HG02759 (cell line): ENCODE results near the gene HYI.

Experiments used
- ATAC-seq: cut with Tn5 transposase; IDR thresholded peaks from one replicate; pipeline ENCODE4 v1.9.1; 2021; ENCODE audit warnings: mild to moderate bottlenecking, moderate library complexity; ENCODE audit not compliant: unreplicated experiment

HYI gene

DNA sequence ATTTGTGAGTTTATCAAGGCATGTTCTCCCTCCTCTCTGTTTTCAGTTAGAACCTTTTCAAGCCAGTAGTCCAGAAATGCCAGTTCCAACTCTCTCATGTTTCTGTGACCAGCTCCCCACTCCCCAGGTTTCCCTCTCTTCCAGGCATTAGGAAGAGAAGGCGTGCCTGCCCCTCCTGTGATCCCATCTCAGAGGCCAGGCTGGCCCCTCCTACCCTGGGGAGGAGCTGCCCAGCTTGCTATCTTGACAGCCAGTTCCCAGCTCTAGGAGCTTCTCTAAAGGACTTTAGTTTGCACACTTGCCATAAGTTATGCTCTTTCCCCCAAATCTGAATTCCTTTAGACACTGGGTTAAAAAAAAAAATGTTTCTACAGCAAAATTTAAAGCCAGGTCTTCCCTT is 8.9 kb downstream of the HYI start:
- ATAC-seq = no peak

DNA sequence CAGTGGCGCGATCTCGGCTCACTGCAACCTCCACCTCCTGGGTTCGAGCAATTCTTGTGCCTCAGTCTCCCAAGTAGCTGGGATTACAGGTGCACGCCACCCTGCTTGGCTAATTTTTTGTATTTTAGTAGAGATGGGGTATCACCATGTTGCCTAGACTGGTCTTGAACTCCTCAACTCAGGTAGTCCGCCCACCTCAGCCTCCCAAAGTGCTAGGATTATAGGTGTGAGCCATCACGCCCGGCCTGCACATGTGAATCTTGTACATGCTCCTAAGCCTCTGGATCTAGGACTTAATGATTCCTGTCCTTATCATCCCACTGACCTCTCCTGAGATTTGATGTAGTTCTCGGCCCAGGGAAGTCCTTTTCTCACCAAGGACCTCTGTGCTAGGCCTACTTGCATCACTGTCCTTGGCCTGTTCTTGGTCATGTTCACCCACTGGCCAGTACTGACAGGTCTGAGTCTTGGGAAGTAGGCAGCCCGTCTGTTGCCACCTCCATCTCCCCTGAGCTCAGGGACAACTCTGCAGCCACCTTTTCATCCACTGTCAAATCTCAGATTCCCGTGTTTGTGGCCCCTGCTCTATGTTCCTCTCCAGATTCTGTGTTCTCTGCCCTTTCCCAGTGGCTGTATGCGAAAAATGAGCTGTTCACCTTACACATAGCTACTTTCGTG is 9.4 kb downstream of the HYI start:
- no peak for ATAC-seq

DNA sequence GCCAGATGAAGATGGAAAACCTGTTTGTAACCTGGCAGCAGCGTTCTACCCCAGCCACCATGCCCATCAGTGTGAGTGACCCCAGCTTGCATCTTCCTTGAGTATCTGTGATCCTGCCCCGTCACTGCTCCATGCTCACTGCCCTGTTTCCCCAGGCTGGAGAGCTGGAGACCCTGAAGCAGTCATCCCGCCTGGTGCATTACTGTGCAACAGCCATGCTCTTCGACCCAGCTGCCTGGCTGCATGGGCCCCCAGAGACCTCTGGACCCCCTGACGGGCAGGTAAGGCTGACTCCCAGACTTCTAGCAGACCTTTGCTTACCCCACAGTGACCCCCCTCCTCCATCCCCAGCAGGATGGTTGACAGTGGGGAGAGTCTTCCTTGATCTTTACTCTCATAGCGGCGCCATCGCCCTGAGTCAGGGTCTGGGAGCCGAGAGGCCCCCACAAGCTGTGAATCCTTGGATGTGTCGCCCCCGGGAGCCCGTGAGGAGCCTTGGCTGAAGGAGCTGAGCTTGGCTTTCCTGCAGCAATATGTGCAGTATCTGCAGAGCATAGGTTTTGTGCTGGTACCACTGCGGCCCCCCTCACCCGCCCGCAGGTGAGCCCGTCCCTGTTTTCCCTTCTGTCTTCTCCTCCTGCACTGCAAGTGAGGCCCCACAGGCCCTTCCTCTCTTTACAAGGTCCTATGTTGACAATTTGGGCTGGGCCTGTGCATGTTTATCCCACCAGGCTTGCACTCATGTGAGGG is 10.4 kb downstream of the HYI start:
- no peak for ATAC-seq

DNA sequence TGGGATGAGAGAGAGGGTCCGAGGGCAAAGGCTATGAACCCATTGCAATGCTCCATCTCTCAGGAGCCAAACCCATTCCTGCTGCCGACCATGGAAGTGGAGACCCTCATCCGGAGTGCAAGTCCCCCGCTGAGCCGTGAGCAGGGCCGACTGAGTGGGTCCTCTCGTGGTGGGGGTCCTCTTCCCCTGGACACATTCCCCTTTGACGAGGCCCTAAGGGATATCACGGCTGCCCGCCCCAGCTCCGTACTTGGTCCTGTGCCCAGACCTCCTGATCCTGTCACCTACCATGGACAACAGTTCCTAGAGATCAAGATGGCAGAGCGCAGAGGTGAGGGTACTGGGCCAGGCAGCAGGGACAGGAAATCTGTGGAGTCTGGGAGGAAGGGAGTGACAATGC is 11.0 kb downstream of the HYI start:
- no peak for ATAC-seq

DNA sequence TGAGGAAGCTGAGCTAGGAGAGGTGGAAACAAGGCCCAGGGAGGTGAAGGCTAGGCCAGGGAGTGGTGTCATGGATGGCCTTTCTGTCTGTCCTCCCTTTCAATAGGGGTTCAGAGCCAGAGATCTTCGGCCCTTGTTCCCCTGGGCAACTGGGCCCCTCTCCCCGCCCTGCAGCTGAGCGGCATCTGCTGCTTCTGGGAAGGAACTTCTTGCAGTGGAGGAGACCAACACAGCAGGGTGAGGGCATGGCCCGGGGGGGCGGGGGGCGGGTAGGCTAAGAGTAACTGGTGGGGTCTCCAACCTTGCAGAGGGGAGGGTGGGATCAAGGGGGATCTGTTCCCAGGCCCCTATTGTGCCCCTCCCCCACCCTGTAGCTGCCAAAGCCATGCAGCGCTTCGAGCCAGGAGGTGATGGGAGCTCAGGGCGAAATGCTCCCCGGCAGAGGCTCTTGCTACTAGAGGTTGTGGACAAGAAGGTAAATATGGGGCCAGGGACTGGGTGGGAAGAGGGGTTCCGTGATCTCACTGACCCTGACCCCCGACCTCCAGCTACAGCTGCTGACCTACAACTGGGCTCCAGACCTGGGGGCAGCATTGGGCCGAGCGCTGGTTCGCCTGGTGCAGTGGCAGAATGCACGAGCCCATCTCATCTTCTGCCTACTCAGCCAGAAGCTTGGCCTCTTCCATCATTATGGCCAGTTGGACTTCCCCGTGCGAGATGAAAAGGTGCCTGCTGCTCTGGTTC is 11.7 kb downstream of the HYI start:
- no peak for ATAC-seq

DNA sequence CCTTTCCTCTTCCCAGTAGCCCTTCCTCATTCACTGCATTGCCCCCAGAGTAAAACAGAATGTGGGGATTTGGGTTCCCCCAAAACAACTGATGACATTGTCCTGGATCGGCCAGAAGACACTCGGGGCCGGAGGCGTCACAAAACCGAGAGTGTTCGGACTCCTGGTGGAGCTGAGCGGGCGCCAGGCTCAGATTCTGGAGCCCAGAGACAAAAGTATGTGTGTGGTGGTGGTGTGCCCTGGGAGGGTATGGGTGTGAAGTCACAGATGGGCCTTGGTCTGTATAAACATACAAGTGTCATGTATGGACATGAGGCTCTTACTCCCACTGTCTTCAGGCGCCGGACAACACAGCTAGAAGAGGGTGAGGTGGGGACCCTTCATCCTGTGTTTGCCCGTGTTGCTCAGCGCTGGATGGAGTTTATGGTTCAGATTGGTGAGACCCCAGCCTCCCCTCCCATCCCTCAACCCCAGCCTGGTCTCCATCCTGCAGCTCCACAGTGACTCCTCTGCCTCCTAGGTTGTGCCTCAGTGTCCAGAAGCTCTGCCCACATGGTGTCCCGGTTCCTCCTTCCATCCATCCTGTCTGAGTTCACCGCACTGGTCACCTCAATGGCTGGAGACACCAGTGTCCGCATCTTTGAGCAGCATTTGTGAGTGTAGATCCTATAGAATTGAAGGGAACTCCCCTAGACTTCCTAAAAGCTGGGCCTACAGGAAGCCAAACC is 12.4 kb downstream of the HYI start:
- no peak for ATAC-seq

DNA sequence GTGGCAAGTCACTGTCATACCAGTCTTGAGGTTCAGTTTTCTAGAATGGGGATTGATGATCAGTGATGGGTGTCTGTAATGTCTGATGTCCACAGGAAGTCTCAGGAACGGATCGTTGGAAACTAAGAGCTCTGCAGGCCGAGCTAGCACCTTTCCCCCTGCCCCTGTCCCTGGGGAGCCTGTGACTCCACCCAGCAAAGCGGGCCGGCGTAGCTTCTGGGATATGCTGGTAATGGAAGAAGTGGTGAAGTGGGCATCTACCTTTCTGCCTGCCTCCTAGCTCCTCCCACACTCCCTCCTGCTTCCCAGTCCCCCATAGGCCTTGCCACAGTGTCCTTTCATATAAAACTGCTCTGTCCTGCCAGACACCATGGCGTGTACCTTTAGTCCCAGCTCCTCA is 13.4 kb downstream of the HYI start:
- ATAC-seq = no peak

DNA sequence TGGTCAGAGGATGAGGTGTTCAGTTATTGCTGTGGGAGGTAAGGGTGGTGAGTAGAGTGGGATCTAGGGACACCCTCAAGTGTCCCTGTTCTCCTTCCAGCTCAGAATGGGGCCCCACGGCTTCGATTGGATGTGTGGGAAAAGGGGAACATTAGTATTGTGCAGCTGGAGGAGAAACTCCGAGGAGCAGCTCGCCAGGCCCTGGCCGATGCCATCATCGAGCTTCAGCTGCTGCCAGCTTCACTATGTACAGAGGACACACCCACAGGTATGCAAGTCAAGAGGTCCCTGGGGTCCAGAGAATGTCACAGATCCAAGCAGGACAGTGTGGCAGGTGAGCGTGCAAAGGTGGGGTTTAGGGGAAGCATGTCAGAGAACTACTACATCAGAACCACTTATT is 13.9 kb downstream of the HYI start:
- no peak for ATAC-seq

DNA sequence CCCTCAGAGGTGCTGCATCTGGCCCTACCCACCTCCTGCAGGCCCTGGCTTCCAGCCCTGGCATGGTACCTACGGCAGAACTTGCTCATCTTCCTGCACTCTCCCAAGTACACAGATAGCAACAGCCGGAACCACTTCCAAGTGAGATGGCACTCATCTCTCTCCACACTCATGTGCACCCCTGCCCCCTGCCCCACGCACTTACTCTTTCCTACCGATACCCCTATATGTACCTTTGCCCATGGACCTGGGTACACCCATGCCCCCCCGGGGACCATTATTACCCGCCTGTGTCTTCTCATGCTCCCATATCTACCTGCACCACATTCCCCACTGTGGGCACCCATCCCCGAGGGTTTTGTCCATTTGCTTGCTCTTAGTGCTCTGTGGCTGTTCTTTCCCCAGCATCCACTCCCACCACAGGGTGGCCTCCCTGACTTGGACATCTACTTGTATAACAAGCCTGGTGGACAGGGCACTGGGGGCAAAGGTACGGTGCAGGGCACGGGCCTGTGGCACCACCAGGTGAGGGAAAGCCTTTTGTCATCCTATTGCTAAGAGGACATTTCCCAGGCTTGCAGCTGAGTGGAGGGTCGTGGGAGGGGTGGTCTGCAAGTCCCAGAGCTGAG is 14.7 kb downstream of the HYI start:
- ATAC-seq = no peak

DNA sequence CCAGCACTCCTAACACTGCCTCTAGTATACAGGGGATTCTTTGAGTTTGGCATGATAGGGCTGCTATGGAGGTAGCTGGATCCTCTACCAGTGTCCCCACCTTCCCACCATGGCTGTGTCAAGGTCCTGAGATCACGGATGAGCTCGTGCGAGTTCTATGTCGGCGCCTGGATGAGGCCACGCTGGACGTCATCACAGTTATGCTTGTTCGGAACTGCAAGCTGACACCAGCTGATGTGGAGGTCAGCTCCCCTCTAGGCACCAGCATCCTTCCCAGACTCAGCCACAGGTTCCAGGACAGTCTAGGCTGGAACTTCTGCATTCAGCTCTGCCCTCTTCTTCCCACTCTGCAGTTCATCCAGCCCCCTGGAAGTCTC is 15.2 kb downstream of the HYI start:
- no peak for ATAC-seq

DNA sequence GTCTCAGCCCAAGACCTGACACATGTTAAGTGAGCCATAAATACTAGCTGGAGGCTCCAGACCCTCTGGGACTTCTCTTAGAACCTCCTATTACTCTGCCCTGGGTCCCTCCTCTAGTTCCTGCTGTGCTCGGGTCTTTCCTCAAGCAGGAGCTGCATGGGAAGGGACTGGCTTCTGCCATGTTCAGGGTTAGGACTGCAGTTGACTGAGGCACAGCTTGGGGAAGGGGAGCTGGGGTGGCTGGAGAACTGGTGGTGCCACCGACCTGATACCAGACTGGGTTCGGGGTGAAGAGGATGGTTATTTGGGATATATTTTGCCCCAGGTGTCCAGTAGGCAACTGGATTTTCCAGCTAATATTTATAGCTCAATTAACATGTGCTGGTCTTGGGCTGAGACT is 15.7 kb downstream of the HYI start:
- no peak for ATAC-seq

DNA sequence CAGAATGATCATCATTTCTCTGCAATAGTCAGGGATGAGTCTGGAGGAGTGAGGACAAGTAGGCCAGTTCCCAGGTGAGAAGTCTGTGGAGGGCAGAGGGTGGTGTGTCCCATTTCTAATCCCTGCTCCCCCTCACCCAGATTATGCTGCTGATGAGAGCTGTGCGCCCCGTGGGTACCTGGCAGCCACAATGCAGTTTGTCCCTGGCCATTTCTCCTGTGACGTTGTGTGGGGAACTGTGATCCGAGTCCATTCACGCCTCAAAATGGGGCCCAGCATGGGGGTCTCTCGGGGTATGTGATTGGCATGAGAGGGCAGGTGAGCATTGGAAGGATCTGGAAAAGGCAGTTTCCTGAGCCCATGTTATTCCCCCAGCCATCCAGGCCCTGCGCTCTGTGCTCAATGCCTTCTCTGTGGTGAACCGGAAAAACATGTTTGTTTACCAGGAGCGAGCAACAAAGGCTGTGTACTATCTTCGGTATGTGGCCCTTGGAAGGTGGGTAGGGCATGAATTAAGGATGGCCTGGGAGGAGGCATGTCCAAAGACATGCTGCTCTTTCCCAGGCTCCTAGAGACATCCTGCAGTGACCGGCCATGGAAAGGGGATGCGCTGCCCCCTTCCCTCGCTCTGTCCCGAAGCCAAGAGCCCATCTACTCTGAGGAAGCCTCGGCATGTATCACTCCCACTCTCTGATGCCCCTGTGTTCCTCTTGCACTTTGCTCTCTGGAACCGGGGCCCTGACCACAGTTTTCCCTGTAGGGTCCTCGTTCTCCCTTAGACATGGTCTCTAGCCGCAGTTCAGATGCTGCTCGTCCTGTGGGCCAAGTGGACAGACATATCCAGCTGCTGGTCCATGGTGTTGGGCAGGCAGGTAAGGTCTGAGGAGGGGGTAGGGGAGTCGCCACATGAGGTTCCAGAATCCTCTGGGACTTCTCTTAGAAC is 16.4 kb downstream of the HYI start:
- ATAC-seq = no peak

DNA sequence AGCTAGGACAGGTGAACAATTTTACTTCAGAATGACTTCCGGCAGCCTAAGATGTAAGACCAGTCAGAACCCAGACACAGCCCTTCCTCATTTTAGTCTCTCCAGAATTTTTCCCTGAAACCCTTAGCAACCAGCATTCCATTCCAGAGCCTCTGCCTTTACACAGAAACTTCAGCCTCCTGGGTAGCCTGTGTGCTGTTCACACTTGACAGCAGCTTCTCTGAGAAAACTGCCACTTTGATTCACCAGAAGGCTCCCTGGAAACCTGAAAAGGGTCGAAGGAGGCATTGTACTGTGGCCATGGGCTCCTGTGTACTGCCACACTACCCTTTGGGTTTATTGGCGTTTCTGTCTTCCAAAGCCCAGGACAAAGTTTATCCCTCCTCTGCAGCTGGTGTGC is 17.4 kb downstream of the HYI start:
- no peak for ATAC-seq

DNA sequence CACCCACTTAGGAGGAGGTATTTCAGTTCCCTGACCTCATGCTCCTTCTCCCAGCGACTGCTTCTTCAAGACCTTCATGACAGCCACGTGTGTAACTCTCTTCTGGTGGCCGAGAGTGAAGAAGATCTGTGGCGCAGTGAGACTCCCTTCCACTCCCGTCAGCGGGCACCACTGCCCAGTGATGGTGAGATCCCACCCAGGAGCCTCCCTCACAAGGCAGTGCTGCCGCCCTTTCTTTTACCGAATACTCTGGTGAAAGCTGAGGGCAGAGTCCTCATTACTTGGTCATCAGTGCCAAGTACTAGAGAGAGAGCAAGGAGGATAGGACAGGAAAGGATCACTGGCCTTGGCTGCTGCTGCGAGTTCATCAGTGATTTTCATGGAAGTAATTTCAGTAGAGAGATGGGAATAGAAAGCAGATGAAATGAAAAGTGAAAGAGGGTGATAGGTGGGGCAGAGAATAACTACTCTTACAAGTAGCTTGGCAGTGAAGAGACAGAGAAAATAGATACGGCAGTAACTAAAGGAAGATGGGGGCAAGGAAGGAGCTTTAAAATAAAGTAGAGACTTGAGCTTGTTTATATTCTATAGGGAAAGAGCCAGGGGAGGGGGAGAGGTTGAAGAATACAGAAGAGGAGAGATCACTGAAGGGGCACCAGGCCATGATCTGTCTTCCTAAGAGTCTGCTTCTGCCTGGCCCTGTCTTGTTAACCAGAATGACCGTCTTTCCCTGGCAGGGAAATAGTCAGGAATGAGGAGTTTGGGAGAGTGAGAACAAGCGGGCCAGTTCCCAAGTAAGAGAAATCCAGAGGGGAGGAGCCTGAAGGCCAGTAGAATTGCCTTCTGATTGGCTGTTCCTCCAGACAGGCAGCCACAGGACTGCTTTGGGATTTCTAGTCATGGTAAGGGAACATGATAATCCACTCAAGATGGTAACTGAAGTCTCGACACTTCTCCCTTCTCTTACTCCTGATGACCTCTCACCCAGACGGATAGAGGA is 18.3 kb downstream of the HYI start:
- no peak for ATAC-seq

DNA sequence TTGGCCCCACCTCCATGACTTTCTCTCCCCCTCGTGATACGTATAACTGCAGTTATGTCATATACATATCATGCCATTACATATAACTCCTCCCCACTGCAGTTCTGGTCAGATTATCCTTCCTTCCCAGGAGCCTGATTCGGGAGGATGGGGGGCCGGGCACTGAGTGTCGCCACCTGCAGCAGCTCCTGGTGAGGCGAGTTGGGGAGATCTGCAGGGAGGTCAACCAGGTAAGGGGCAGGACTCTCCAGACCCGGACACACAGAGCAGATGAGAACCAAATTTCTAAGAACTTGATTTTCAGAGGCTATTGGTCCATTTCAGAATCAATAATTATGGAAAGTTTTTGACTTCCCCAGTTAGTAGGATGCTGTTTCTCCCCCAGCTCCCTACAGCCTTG is 19.5 kb downstream of the HYI start:
- no peak for ATAC-seq

DNA sequence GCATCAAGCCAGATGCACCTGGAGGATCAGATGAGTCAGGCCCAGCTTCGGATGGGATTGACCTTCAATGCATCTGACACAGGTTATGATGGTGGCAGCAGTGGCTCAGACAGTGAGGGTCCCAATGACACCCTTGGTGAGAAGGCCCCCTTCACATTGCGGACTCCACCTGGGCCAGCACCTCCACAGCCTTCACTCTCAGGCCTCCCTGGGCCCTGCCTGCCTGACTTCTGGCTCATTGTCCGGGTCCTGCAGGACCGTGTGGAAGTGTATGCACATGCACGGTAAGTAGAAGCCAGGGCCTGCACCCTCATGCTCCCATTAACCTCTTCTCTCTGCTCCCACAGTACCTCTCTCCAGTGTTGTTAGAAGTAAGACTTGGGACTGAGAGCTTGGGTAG is 20.8 kb downstream of the HYI start:
- ATAC-seq = no peak

DNA sequence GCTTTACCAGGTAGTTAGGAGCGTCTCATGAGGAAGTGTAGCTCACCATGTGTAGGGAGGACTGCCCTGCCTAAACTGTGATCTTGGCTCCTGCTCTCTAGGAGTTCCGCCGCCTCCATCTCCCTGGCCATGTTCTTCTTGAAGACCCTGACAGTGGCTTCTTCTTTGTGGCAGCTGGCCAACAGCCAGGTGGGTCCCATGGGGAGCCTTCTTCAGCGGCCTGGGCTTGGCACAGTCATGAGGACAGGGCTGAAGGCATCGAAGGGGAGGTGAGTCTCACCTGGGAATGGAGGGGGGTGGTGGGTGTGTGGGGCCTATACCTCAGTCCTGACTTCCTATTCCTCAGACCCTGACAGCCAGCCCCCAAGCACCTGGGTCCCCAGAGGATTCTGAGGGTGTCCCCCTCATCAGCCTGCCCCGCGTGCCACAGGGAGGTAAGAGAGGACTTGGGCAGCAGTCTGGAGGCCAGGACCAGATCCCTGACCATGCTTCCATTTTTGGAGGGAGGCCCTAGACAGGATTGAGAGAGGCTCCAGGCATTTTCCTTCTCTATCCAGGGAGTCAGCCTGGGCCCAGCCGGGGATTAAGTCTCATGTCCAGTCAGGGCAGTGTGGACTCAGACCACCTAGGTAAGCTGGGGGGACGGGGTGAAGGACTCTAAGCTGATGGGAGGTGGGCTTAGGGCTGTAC is 21.4 kb downstream of the HYI start:
- ATAC-seq = no peak

DNA sequence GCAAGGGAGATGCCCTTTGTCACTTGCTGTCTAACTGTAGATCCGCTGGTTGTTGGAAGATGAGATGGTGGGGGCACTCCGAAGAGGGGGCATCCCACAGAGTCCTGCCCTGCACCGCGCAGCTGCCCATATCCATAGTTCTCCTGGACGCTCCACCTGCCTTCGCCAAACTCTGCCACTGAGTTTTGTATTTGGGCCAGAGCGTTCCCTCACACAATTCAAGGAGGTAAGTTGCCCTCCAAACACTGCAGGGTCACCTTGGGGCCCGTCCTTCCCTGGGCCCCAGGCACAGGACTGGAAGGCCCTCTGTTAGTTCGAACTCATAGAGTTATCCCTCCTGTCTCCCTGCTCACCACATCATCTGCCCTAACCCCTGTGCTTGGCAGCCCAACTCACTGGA is 22.1 kb downstream of the HYI start:
- no peak for ATAC-seq
